ENCODE data around the gene TRAPPC10. TPM values are rescaled to one million over a fixed set of nuclear protein-coding genes. Genes with fewer than 3 reads are reported as not detected.
A peak's percentile ranks its signal among the peaks of the same experiment; 100 is the strongest.

Gene TRAPPC10
- total RNA-seq, 1 experiment from 2014 or later, result 32.9 TPM

GRCh38 chr21:44027607-44028286 lies 15.6 kb downstream of the TRAPPC10 start:
- H3K23me2 ChIP-seq (ENCODE audit: insufficient read length, low read depth, low read length, poor library complexity, severe bottlenecking), result no peaks in the 10 kb centered on the region
- H3K79me1 ChIP-seq (ENCODE audit: insufficient read depth, low read depth, low read length, poor library complexity, severe bottlenecking), result peaks cover 15% of the 10 kb centered on the region
- no peak overlapping the region for H3K27ac ChIP-seq (ENCODE audit: insufficient read length, low read depth, low read length)
- no peak overlapping the region for H2BK12ac ChIP-seq (ENCODE audit: insufficient read length, low read depth, low read length)
- no peak overlapping the region for H2BK15ac ChIP-seq (ENCODE audit: low read depth, low read length)
- H3K14ac ChIP-seq (ENCODE audit: insufficient read depth, low read length), result no peak overlapping the region
- TF ChIP-seq CTCF (conservative IDR thresholded peaks at IDR 0.05), result no peak
- H3K4me1 ChIP-seq (ENCODE audit: insufficient read depth, low read length), result peaks cover 3% of the 10 kb centered on the region; the same call in 1 of the 2 replicates
- Mint-ChIP-seq H3K27ac (peak overlapping the region in 1 of 3 experiments; percentile 59; a peak in 1 of 7 replicates), H3K4me3 (no peak overlapping the region), H3K9me3 (no peaks in the 10 kb centered on the region), H3K36me3 (ENCODE audit: insufficient read depth in 1 of 3, low read depth in 3 of 3) (peaks cover 9 to 10% (median 10%) of the 10 kb centered on the region in 3 experiments; a peak in 5 of 7 replicates), H3K27me3 (ENCODE audit: low read depth) (no peaks in the 10 kb centered on the region), H3K4me1 (peaks cover 19 to 30% of the 10 kb centered on the region in 2 experiments)
- H3K9ac ChIP-seq (ENCODE audit: extremely low read depth, insufficient read length, low read length), result no peak overlapping the region
- H4K5ac ChIP-seq (ENCODE audit: insufficient read length, low read depth, low read length), result no peak overlapping the region
- H2BK5ac ChIP-seq (ENCODE audit: insufficient read length, low read length), result no peak overlapping the region
- H2AFZ ChIP-seq (ENCODE audit: low read length), result no peak overlapping the region
- no peak overlapping the region for H3K18ac ChIP-seq (ENCODE audit: insufficient read length, low read depth, low read length)
- no peak overlapping the region for H2BK120ac ChIP-seq (ENCODE audit: low read depth, low read length, poor library complexity, severe bottlenecking)
- no peak overlapping the region for H2AK5ac ChIP-seq (ENCODE audit: insufficient read length, low read length)
- no peak overlapping the region for H3K56ac ChIP-seq (ENCODE audit: insufficient read length, low read depth, low read length)
- no peak overlapping the region for H3T11ph ChIP-seq (ENCODE audit: low read length)
- H3K79me2 ChIP-seq (ENCODE audit: insufficient read depth, low read length), result peaks cover 42% of the 10 kb centered on the region; the same call in 1 of the 2 replicates
- no peak overlapping the region for H3K23ac ChIP-seq (ENCODE audit: insufficient read length, low read depth, low read length)
- H4K91ac ChIP-seq (ENCODE audit: insufficient read length, low read depth, low read length), result no peak overlapping the region
- no peaks in the 10 kb centered on the region for H3K9me3 ChIP-seq (ENCODE audit: control insufficient read depth, low read depth, low read length)
- DNase-seq, result no peak
- H4K20me1 ChIP-seq (ENCODE audit: control insufficient read depth, insufficient read depth, insufficient read length), result no peaks in the 10 kb centered on the region
- no peak overlapping the region for H2BK20ac ChIP-seq (ENCODE audit: low read depth, low read length, poor library complexity, severe bottlenecking)
- no peaks in the 10 kb centered on the region; the same call in 1 of the 2 replicates for H3K27me3 ChIP-seq (ENCODE audit: insufficient read depth, low read length)
- WGBS (ENCODE audit: extremely low coverage, insufficient read length, low lambda C conversion rate), result no CpG with 5 or more reads among the region's 8 CpGs
- no peak overlapping the region for H3K4ac ChIP-seq (ENCODE audit: low read depth, low read length)
- H3K4me2 ChIP-seq (ENCODE audit: insufficient read depth, insufficient read length, low read length), result no peak overlapping the region
- no peak overlapping the region for H4K8ac ChIP-seq (replicated peaks; ENCODE audit: insufficient read length, low read depth, low read length)

Data from H9 (cell line).